GM12891 (cell line): ENCODE results near the gene ERN1.

ENCODE experiments used
- POLR2A ChIP-seq: IDR thresholded peaks from 2 replicates; pipeline ENCODE4 v1.6.1; 2011; ENCODE audit warnings: low read depth, low read length, control low read depth
- POLR2AphosphoS5 ChIP-seq: IDR thresholded peaks from 2 replicates; pipeline ENCODE4 v1.6.1; 2011; ENCODE audit warnings: low read depth, low read length, control low read depth
- SPI1 ChIP-seq: IDR thresholded peaks from 2 replicates; pipeline ENCODE4 v1.6.1; 2011; ENCODE audit warnings: low read depth, low read length, control low read depth

GRCh38 chr17:64158831-64159590, 29.1 kb upstream of the ERN1 start:
- no peak for TF ChIP-seq POLR2A
- TF ChIP-seq SPI1: no peak
- TF ChIP-seq POLR2AphosphoS5: no peak
